Right kidney (tissue), 1 donor: ENCODE measurements around the gene GRAMD1B.
"Not testable (repeated sequence)": the region's sequence is repeated elsewhere in the genome, so short reads cannot be mapped to it uniquely, and the experiment has no call there.

Experiments
- DNase-seq: peaks from one replicate; pipeline ENCODE4 v3.0.0-alpha.2; 2016

The GRAMD1B gene

GRCh38 chr11:123568367-123568870 is 138.3 kb downstream of the GRAMD1B start:
- no peak for DNase-seq

GRCh38 chr11:123569393-123569792 is 139.3 kb downstream of the GRAMD1B start:
- DNase-seq: no peak

GRCh38 chr11:123570939-123571580 is 141.0 kb downstream of the GRAMD1B start:
- DNase-seq: no peak

GRCh38 chr11:123572791-123573190 is 142.7 kb downstream of the GRAMD1B start:
- not testable (repeated sequence) for DNase-seq

- no peak for DNase-seq
These were observed 143.2 kb downstream of the GRAMD1B start for GRCh38 chr11:123573286-123573685.

GRCh38 chr11:123575441-123575840 is 145.4 kb downstream of the GRAMD1B start:
- DNase-seq: no peak

- DNase-seq: no peak
These were observed 146.0 kb downstream of the GRAMD1B start for GRCh38 chr11:123576082-123576481.

- no peak for DNase-seq
These were observed 146.4 kb downstream of the GRAMD1B start for GRCh38 chr11:123576501-123576900.

GRCh38 chr11:123577081-123577598 is 147.1 kb downstream of the GRAMD1B start:
- peak; percentile 56 for DNase-seq

GRCh38 chr11:123578778-123579481 is 148.9 kb downstream of the GRAMD1B start:
- DNase-seq: no peak

- DNase-seq: no peak
These were observed 149.4 kb downstream of the GRAMD1B start for GRCh38 chr11:123579482-123579812.

GRCh38 chr11:123580137-123580536 is 150.1 kb downstream of the GRAMD1B start:
- no peak for DNase-seq

- DNase-seq: peak; percentile 59
These were observed 150.6 kb downstream of the GRAMD1B start for GRCh38 chr11:123580557-123581275.

GRCh38 chr11:123581651-123582399 is 151.8 kb downstream of the GRAMD1B start:
- no peak for DNase-seq

- DNase-seq: no peak
These were observed 153.0 kb downstream of the GRAMD1B start for GRCh38 chr11:123582992-123583504.

- no peak for DNase-seq
These were observed 154.1 kb downstream of the GRAMD1B start for GRCh38 chr11:123584186-123584585.

- no peak for DNase-seq
These were observed 154.7 kb downstream of the GRAMD1B start for GRCh38 chr11:123584737-123585136.

- DNase-seq: no peak
These were observed 155.1 kb downstream of the GRAMD1B start for GRCh38 chr11:123585206-123585605.

GRCh38 chr11:123585706-123586105 is 155.6 kb downstream of the GRAMD1B start:
- DNase-seq: no peak

- no peak for DNase-seq
These were observed 156.5 kb downstream of the GRAMD1B start for GRCh38 chr11:123586568-123586967.

- DNase-seq: no peak
These were observed 157.0 kb downstream of the GRAMD1B start for GRCh38 chr11:123587044-123587443.

GRCh38 chr11:123587559-123587958 is 157.5 kb downstream of the GRAMD1B start:
- DNase-seq: no peak
